Endometrial microvascular endothelial cells (primary cell): ENCODE results near the gene ARNT2. TPM values are rescaled to one million over a fixed set of nuclear protein-coding genes. Genes with fewer than 3 reads are reported as not detected.

Source experiments
- in situ Hi-C: cut with HindIII; loops from 2 replicates; pipeline ENCODE4 v1.10.0; 2017; ENCODE audit warnings: low sequenced_read_pairs, low pct_unique_long_range_greater_than_20kb; ENCODE audit errors: inconsistent ontology term
- total RNA-seq: library from RNA; depleted of rRNA; stranded (reverse); fragments of >200 nt; gene quantifications from one replicate; pipeline ENCODE4 v1.2.3, GENCODE V29; 2015; ENCODE audit errors: inconsistent ontology term

ARNT2 gene
- total RNA-seq, 1 donor from 2014 or later = not detected

DNA sequence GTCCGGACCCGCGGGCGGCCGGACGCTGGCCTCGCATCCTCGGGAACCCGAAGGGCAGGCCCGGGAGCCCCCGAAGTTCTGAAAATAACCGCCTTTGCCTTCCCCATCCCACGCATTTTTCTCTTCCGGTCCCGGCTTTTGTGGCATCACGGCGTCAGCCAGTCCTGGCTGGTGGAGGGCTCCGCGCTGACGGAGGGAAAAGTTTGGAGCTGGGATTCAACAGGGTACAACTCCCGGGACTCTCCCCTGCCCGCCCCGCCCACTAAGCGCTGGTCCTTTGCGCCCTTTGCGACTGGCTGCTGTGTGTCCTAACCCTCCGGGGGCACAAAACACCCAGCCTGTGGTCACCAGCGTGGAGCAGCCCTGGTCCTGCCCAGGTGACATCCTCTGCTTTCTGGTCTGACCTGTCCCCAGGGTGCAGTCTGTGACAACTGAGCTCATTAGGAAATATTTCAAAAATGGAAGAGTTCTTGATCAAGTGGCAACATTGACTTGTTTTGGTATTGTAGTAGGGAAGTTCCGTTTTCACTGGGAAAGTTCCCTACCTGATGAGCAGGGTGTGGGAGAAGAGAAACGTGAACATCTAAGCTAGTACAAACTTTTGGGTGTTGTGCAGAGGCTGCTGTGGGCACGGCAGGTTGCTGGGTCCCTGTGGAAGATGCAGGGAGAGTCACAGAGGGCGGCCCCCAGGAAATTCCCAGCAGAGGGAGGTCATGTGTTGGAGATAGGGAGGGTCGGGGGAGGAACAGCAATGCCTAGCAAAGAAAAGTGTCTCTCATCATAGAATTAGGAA lies 775 bp downstream of the ARNT2 start:
- in situ Hi-C loops = no loop called here

DNA sequence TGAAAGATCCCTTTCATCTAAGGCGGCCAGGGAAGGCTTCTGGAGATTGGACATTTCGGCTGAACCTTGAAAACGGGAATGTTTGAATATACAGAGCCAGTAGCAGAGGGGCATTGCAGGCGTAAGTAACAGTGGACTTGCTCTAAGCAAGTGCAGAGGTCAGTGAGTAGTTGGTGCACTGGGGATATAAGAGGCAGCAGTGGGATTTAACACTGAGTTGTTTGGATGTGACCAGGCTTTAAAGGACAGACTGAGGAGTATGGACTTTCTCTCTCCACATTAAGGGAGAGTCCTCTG lies 1.3 kb downstream of the ARNT2 start:
- in situ Hi-C loops = no loop called here

DNA sequence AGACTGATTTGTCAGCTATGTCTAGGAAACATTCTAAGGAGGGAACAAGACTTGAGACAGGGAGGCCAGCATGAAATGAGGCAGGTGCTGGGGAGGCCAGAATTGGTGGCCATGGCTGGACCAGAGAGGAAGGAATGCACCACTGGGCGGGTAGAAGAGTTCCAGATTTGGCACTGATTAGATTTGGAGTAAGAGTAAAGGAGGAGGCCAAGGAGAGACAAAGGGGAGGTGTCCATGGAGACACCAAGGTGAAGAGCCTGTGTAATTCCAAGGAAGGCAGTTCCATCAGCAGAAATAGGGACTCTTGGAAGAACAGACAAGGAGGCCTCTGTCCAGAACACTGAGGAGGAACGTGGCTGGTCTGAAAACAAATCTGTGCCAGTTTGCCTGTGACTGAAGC lies 1.8 kb downstream of the ARNT2 start:
- in situ Hi-C loops = no loop called here

DNA sequence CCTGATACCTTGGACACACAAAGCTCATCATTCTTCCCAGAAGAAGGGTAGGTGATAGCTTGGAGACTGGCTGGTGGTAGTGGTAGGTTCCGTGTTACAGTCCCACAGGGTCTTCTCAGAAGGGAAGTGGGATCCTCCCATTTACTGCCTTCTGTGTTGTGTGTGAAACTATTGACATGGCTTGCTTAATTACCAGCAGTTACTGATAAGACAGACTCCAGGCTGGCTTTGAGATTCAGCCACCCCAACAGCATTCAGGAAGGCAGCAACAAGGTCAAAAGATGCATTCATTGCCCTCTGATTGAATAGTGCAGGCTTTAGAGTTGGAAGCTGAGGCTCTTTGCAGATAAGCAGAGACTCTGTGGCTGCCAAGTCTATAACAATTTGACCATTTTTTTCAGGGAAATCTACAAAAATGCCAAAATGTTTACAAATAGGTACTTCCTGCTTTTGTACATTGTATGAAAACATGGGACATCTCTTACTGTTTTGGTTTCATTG lies 7.7 kb downstream of the ARNT2 start:
- in situ Hi-C loops = no loop called here

GRCh38 chr15:80414546-80415357 lies 10.6 kb downstream of the ARNT2 start:
- in situ Hi-C loops = no loop called here

DNA sequence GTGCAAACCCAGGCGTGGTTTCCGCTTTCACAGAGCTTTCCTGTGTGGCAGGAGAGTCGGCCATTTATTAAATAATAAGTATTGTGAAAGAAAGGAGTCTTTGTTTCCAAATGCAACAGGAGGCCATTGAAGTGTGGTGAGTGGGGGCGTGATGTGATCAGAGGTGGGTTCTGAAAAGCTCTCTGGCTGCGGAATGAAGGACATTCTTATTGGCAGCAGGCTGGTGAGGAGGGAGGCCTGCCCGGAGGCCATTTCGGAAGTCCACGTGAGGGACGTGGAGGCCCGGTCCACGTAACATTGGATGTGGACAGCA lies 11.1 kb downstream of the ARNT2 start:
- in situ Hi-C loops = no loop called here

DNA sequence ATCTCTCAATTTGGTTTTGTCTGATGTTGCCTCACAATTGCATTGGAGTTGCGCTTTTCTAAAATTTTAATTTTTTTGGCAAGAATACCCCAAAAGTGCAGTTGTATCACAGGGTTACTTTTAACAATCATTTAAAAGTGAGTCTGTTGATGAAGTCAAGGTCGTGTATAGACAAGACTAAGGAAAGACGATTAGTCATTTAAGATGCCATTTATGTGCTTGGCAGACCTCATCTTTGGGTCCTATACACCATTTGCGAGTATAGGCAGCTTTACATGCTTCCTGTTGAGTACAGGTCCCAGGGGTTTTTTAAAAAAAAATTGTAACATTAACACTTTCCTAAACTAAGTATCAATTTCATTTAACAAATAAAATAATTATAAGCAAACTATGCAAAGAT lies 12.5 kb downstream of the ARNT2 start:
- in situ Hi-C loops = no loop called here

- in situ Hi-C loops = no loop called here
These were observed 14.8 kb downstream of the ARNT2 start for GRCh38 chr15:80418892-80419537.

DNA sequence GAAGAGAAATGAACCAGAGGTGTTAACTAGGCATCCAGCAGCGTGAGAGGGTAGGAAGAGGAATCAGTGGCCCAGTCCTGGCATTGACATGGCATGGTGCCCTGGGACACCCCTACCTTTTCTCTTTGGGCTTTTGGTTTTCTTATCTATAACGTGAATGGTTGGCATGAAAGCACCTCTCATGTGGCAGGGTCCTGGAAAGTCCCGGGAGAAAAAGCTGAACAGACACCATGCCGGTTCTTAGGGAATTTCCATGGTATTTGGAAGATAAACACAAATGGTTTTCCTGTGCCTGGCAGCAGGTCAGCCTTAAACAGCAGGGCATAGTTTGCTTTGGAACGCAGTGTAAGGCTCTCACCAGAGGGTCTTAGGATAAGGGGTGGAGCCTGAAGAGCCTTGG lies 15.4 kb downstream of the ARNT2 start:
- in situ Hi-C loops = no loop called here

- in situ Hi-C loops = no loop called here
These were observed 16.5 kb downstream of the ARNT2 start for GRCh38 chr15:80420658-80421057.

GRCh38 chr15:80423215-80423614 lies 19.0 kb downstream of the ARNT2 start:
- in situ Hi-C loops = no loop called here

GRCh38 chr15:80424381-80424780 lies 20.2 kb downstream of the ARNT2 start:
- in situ Hi-C loops = no loop called here

DNA sequence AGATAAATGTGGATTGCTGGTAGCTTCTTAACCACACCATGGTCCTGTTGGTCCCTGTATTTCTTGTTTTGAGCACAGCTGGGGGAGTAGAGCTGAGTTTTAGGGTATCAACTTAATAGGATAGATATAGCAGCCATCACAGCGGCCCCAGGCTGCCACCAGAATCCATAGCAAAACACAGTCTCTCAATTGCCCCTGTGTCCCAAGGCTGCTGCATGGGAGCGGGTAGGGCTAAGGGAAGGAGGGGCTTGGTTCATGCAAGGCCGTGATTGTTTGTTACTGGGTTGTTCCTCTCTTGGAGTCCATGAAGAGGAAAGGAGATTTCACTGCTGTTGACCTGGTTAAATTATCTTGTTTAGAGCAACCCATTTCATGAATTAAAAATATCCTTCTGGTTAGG lies 22.1 kb downstream of the ARNT2 start:
- in situ Hi-C loops = no loop called here

- in situ Hi-C loops = no loop called here
These were observed 25.8 kb downstream of the ARNT2 start for GRCh38 chr15:80429964-80430363.

- in situ Hi-C loops = no loop called here
These were observed 27.6 kb downstream of the ARNT2 start for GRCh38 chr15:80431635-80432344.

GRCh38 chr15:80432345-80432702 lies 28.1 kb downstream of the ARNT2 start:
- in situ Hi-C loops = no loop called here

DNA sequence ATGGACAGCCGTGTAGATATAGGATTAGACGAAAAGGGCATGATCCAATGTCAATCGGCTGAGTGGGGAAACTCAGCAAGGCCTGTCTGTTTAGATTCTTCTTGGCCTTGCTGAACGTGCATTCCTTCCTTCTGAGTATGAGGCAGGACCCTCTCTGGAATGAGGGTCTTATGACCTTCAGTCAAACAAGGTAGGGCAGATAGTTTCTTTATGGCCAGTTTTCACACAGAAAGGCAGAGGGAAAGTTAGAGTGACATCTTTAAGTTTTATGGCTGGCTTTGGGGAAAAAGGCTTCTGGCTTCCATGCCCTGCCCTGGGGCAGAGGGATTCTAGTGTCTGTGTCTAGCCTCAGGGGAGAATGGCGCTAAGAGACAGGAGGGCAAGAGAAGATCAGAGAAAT lies 29.7 kb downstream of the ARNT2 start:
- in situ Hi-C loops = no loop called here

GRCh38 chr15:80434926-80435720 lies 30.9 kb downstream of the ARNT2 start:
- in situ Hi-C loops = no loop called here
